Adrenal gland (tissue), 19 donors: Measurements from ENCODE around the gene PPIA. TPM values are rescaled to one million over a fixed set of nuclear protein-coding genes. Genes with fewer than 3 reads are reported as not detected.

Experiments
- DNase-seq, 7 donors: peaks; one replicate each; pipeline ENCODE4 v3.0.0-alpha.2; 2019 to 2020
- H3K27ac ChIP-seq, 5 donors: fragments of 200-600 bp; sonication (generic) in 4 of 5; 1 replicate in 3 of 5; 2 replicates in 2 of 5; pipeline versions ENCODE4 v1.5.1 to v1.8.0; 2016 to 2020; ENCODE audit warnings: mild to moderate bottlenecking in 1 of 5
- H3K27me3 ChIP-seq: fragments of 200-600 bp; 2 replicates; pipeline ENCODE4 v1.8.0; 2021
- H3K36me3 ChIP-seq, 2 donors: fragments of 200-600 bp; replicated peaks in 1 of 2; 1 replicate in 1 of 2; 2 replicates in 1 of 2; pipeline versions ENCODE4 v1.5.1 to v1.8.0; 2018 to 2022
- H3K4me1 ChIP-seq, 2 donors: fragments of 200-600 bp; replicated peaks in 1 of 2; 1 replicate in 1 of 2; 2 replicates in 1 of 2; pipeline versions ENCODE4 v1.5.1 to v1.8.0; 2018 to 2021
- H3K4me3 ChIP-seq, 4 donors: fragments of 200-600 bp; sonication (generic) in 3 of 4; one replicate each; pipeline ENCODE4 v1.5.1; 2016 to 2018
- H3K9me3 ChIP-seq, 3 donors: fragments of 200-600 bp; sonication (generic) in 1 of 3; replicated peaks in 1 of 3; 1 replicate in 2 of 3; 2 replicates in 1 of 3; pipeline versions ENCODE4 v1.5.1 to v1.8.0; 2016 to 2021
- CTCF ChIP-seq, 6 experiments: fragments of 450-650 bp in 4 of 6; fragments of 200-600 bp in 2 of 6; sonication (generic) in 1 of 6; IDR thresholded peaks; 1 replicate in 5 of 6; 2 replicates in 1 of 6; pipeline versions ENCODE4 v1.5.1 to v1.8.0; 2016 to 2021; ENCODE audit warnings: antibody characterized with exemption in 6 of 6, mild to moderate bottlenecking in 2 of 6, moderate library complexity in 1 of 6
- POLR2A ChIP-seq, 2 donors: fragments of 450-650 bp; IDR thresholded peaks; one replicate each; pipeline ENCODE4 v1.6.1; 2017; ENCODE audit warnings: antibody characterized with exemption in 2 of 2, mild to moderate bottlenecking in 2 of 2, moderate library complexity in 1 of 2
- WGBS, 4 donors: extraction: QIAGEN DNeasy Blood & Tissue Kit in 2 of 4; methylation state at CpG; one replicate each; pipeline versions ENCODE4 v1.1.5 to v1.1.7; 2013 to 2017; 5-methylcytosine and 5-hydroxymethylcytosine counted together
- intact Hi-C, 2 donors: fragments of 100-400 bp; cut with DNase I; formaldehyde crosslinking; loops; one replicate each; pipeline versions ENCODE4 v1.14.1 to v1.15.0; 2022 to 2023
- long read RNA-seq, 10 donors: library from polyadenylated mRNA in 3 of 10; unstranded in 2 of 10; stranded (forward) in 1 of 10; transcript quantifications; one replicate each; pipeline ENCODE4 v2.0.0 and lab custom pipeline, GENCODE V29; 2021 to 2026
- polyA plus RNA-seq, 3 donors: library from polyadenylated mRNA; stranded (reverse); fragments of 200-250 nt in 2 of 3; fragments of 350-450 nt in 1 of 3; fragmentation: Illumina TruSeq in 1 of 3; extraction: RNeasy Lipid Tissue Mini Kit (QIAGEN cat#74804) in 1 of 3; gene quantifications; one replicate each; pipeline ENCODE4 v1.2.3, GENCODE V29; 2013 to 2014
- total RNA-seq, 9 donors: library from RNA; depleted of rRNA in 4 of 9; stranded (reverse); fragments of >200 nt in 4 of 9; fragments of 120-200 nt in 1 of 9; fragmentation: NEBNext Ultra II Directional in 1 of 9; extraction: Animal tissue kit (Norgen Biotek cat#: 25700) in 1 of 9; gene quantifications; one replicate each; pipeline versions ENCODE4 v1.1.0 to v1.2.4, GENCODE V29; 2013 to 2023
- donor health status: healthy with polysubstance abuse.
- donor health status: Bipolar disorder and iron deficiency.
- donor health status: DM: yes; HTN: yes; CAD: no.
- donor health status: DM: no; HTN: no; CAD: no.
- donor health status: DM: no; HTN: no; CAD: no.
- donor health status: DM: yes; HTN: yes; CAD: no.

The PPIA gene
- total RNA-seq (1,000 to 10,000 TPM in 5 of 9 donors, 100 to 1,000 TPM in 4; 589 to 2,403 (median 1,205) TPM), polyA plus RNA-seq (1,000 to 10,000 TPM; 1,388 to 3,672 (median 3,342) TPM)
- long read RNA-seq, donor 1, transcript PPIA-203 (4 exons, 544 nt), result minor isoform, 14 of 1,791 reads
- long read RNA-seq, donor 1, transcript PPIA-204 (5 exons, 2,238 nt), result major isoform, 1,490 of 1,791 reads
- long read RNA-seq, donor 1, transcript PPIA-208 (6 exons, 907 nt), result minor isoform, 10 of 1,791 reads
- long read RNA-seq, donor 1, transcript PPIA-201 (6 exons, 818 nt), result minor isoform, 10 of 1,791 reads
- long read RNA-seq, donor 1, partial matches to known transcripts, result 208 of 1,791 reads
- long read RNA-seq, donor 1, other reads (novel, unspliced or antisense), result 56 of 1,791 reads
- long read RNA-seq, donor 2, transcript PPIA-203 (4 exons, 544 nt), result minor isoform, 14 of 1,069 reads
- long read RNA-seq, donor 2, transcript PPIA-208 (6 exons, 907 nt), result minor isoform, 5 of 1,069 reads
- long read RNA-seq, donor 2, transcript PPIA-204 (5 exons, 2,238 nt), result major isoform, 876 of 1,069 reads
- long read RNA-seq, donor 2, partial matches to known transcripts, result 134 of 1,069 reads
- long read RNA-seq, donor 2, other reads (novel, unspliced or antisense), result 35 of 1,069 reads
- long read RNA-seq, donor 3, transcript PPIA-208 (6 exons, 907 nt), result minor isoform, 9 of 1,149 reads
- long read RNA-seq, donor 3, transcript PPIA-201 (6 exons, 818 nt), result minor isoform, 5 of 1,149 reads
- long read RNA-seq, donor 3, transcript PPIA-203 (4 exons, 544 nt), result minor isoform, 9 of 1,149 reads
- long read RNA-seq, donor 3, transcript PPIA-204 (5 exons, 2,238 nt), result major isoform, 905 of 1,149 reads
- long read RNA-seq, donor 3, partial matches to known transcripts, result 179 of 1,149 reads
- long read RNA-seq, donor 3, other reads (novel, unspliced or antisense), result 40 of 1,149 reads
- long read RNA-seq, donor 4, transcript PPIA-208 (6 exons, 907 nt), result minor isoform, 7 of 1,546 reads
- long read RNA-seq, donor 4, transcript PPIA-204 (5 exons, 2,238 nt), result major isoform, 1,513 of 1,546 reads
- long read RNA-seq, donor 4, partial matches to known transcripts, result 13 of 1,546 reads
- long read RNA-seq, donor 4, other reads (novel, unspliced or antisense), result 9 of 1,546 reads
- long read RNA-seq, donor 5, transcript PPIA-208 (6 exons, 907 nt), result minor isoform, 5 of 855 reads
- long read RNA-seq, donor 5, transcript PPIA-204 (5 exons, 2,238 nt), result major isoform, 819 of 855 reads
- long read RNA-seq, donor 5, partial matches to known transcripts, result 16 of 855 reads
- long read RNA-seq, donor 5, other reads (novel, unspliced or antisense), result 12 of 855 reads
- long read RNA-seq, donor 6, transcript PPIA-204 (5 exons, 2,238 nt), result major isoform, 1,374 of 1,399 reads
- long read RNA-seq, donor 6, transcript PPIA-208 (6 exons, 907 nt), result minor isoform, 6 of 1,399 reads
- long read RNA-seq, donor 6, partial matches to known transcripts, result 4 of 1,399 reads
- long read RNA-seq, donor 6, other reads (novel, unspliced or antisense), result 13 of 1,399 reads
- long read RNA-seq, donor 7, transcript PPIA-203 (4 exons, 544 nt), result minor isoform, 18 of 824 reads
- long read RNA-seq, donor 7, transcript PPIA-204 (5 exons, 2,238 nt), result major isoform, 633 of 824 reads
- long read RNA-seq, donor 7, partial matches to known transcripts, result 150 of 824 reads
- long read RNA-seq, donor 7, other reads (novel, unspliced or antisense), result 16 of 824 reads
- long read RNA-seq, donor 8, transcript PPIA-207 (3 exons, 570 nt), result minor isoform, 7 of 1,515 reads
- long read RNA-seq, donor 8, transcript PPIA-208 (6 exons, 907 nt), result minor isoform, 10 of 1,515 reads
- long read RNA-seq, donor 8, transcript PPIA-204 (5 exons, 2,238 nt), result major isoform, 1,313 of 1,515 reads
- long read RNA-seq, donor 8, transcript PPIA-203 (4 exons, 544 nt), result minor isoform, 23 of 1,515 reads
- long read RNA-seq, donor 8, partial matches to known transcripts, result 113 of 1,515 reads
- long read RNA-seq, donor 8, other reads (novel, unspliced or antisense), result 42 of 1,515 reads
- long read RNA-seq, donor 9, transcript PPIA-204 (5 exons, 2,238 nt), result major isoform, 833 of 974 reads
- long read RNA-seq, donor 9, transcript PPIA-201 (6 exons, 818 nt), result minor isoform, 8 of 974 reads
- long read RNA-seq, donor 9, transcript PPIA-203 (4 exons, 544 nt), result minor isoform, 7 of 974 reads
- long read RNA-seq, donor 9, transcript PPIA-208 (6 exons, 907 nt), result minor isoform, 8 of 974 reads
- long read RNA-seq, donor 9, partial matches to known transcripts, result 95 of 974 reads
- long read RNA-seq, donor 9, other reads (novel, unspliced or antisense), result 22 of 974 reads
- long read RNA-seq, donor 10, transcript PPIA-204 (5 exons, 2,238 nt), result major isoform, 343 of 467 reads
- long read RNA-seq, donor 10, partial matches to known transcripts, result 117 of 467 reads
- long read RNA-seq, donor 10, other reads (novel, unspliced or antisense), result 0 of 467 reads

GRCh38 chr7:44796504-44797328 lies at the start of gene PPIA:
Gene PPIA (plus strand): TSS chr7:44796681. CDS start chr7:44796725, 44 bp downstream.
- Histone ChIP-seq H3K27me3 (no peaks in the 10 kb centered on the region), H3K36me3 (peaks cover 0 to 31% of the 10 kb centered on the region in 2 donors), H3K27ac (peak within 1 kb of the TSS; percentile 98 to 100 (median 99)), H3K4me3 (peak within 1 kb of the TSS; percentile 28 to 96 (median 66)), H3K4me1 (peaks cover 16 to 28% of the 10 kb centered on the region in 2 donors), H3K9me3 (no peaks in the 10 kb centered on the region)
- peak; percentile 83 to 91 for TF ChIP-seq POLR2A (IDR thresholded peaks at IDR 0.05)
- no peak for TF ChIP-seq CTCF (IDR thresholded peaks at IDR 0.05)
- intact Hi-C loops, result no loop called here
- 0 to 1% (median 0%) methylated on average over 11 to 99 of the region's 99 CpGs for WGBS, 4 donors
- DNase-seq, result peak; percentile 99

GRCh38 chr7:44748045-44748947 lies 48.2 kb upstream of the PPIA start, which contains the start of gene ZMIZ2:
Gene ZMIZ2 (plus strand): TSS chr7:44748847. CDS start chr7:44756250, 7,403 bp downstream.
- H3K27ac ChIP-seq, result peak within 1 kb of the TSS in 4 of 5 donors; percentile 90 to 99 (median 96)
- peaks cover 16 to 27% of the 10 kb centered on the region in 2 donors for H3K4me1 ChIP-seq
- DNase-seq, result peak; percentile 93 to 96 (median 94)
- peak; percentile 63 to 73 for TF ChIP-seq POLR2A (IDR thresholded peaks at IDR 0.05)
- TF ChIP-seq CTCF (IDR thresholded peaks at IDR 0.05), result peak in 1 of 6 experiments; percentile 8
- peak within 1 kb of the TSS; percentile 13 to 98 (median 38) for H3K4me3 ChIP-seq
- H3K9me3 ChIP-seq, result no peaks in the 10 kb centered on the region
- no peaks in the 10 kb centered on the region for H3K27me3 ChIP-seq
- no peaks in the 10 kb centered on the region for H3K36me3 ChIP-seq
- intact Hi-C loops, result no loop called here
- 1 to 10% (median 4%) methylated on average over 5 to 90 of the region's 92 CpGs for WGBS, 4 donors
